ENCODE data around the gene OTOGL. TPM values are rescaled to one million over a fixed set of nuclear protein-coding genes. Genes with fewer than 3 reads are reported as not detected.

Gene OTOGL
- total RNA-seq, 1 experiment from 2014 or later = not detected

- Mint-ChIP-seq H3K27me3 (ENCODE audit: insufficient read depth, unreplicated experiment) (no peaks in the 10 kb centered on the region), H3K27ac (ENCODE audit: low read depth, unreplicated experiment) (no peak overlapping the region), H3K4me3 (ENCODE audit: unreplicated experiment) (no peak overlapping the region), H3K9me3 (ENCODE audit: unreplicated experiment) (peaks cover 10% of the 10 kb centered on the region), H3K4me1 (ENCODE audit: insufficient read depth, unreplicated experiment) (no peaks in the 10 kb centered on the region), H3K36me3 (ENCODE audit: insufficient read depth, unreplicated experiment) (no peaks in the 10 kb centered on the region)
- DNase-seq (ENCODE audit: unreplicated experiment) = no peak
- no peak for TF ChIP-seq CTCF (IDR thresholded peaks at IDR 0.05; ENCODE audit: unreplicated experiment)
- intact Hi-C loops (cut with micrococcal nuclease) = no loop called here
- BruUV-seq (replicated peaks) = no TSS peak
- POLR2A ChIA-PET = no interaction called here
- CTCF ChIA-PET = no interaction called here
Measured at GRCh38 chr12:80086025-80086424, 13.3 kb upstream of the OTOGL start.

- CTCF ChIA-PET = no interaction called here
- no peak for DNase-seq (ENCODE audit: unreplicated experiment)
- intact Hi-C loops (cut with micrococcal nuclease) = no loop called here
- Mint-ChIP-seq H3K4me1 (ENCODE audit: insufficient read depth, unreplicated experiment) (no peaks in the 10 kb centered on the region), H3K36me3 (ENCODE audit: insufficient read depth, unreplicated experiment) (no peaks in the 10 kb centered on the region), H3K27ac (ENCODE audit: low read depth, unreplicated experiment) (no peak overlapping the region), H3K4me3 (ENCODE audit: unreplicated experiment) (no peak overlapping the region), H3K27me3 (ENCODE audit: insufficient read depth, unreplicated experiment) (no peaks in the 10 kb centered on the region), H3K9me3 (ENCODE audit: unreplicated experiment) (peaks cover 5% of the 10 kb centered on the region)
- POLR2A ChIA-PET = no interaction called here
- BruUV-seq (replicated peaks) = no TSS peak
- TF ChIP-seq CTCF (IDR thresholded peaks at IDR 0.05; ENCODE audit: unreplicated experiment) = no peak
Measured at GRCh38 chr12:80087486-80088213, 11.7 kb upstream of the OTOGL start.

GRCh38 chr12:80100591-80100990 lies 1.3 kb downstream of the OTOGL start:
- Mint-ChIP-seq H3K4me3 (ENCODE audit: unreplicated experiment) (no peak overlapping the region), H3K27ac (ENCODE audit: low read depth, unreplicated experiment) (no peak overlapping the region), H3K9me3 (ENCODE audit: unreplicated experiment) (no peaks in the 10 kb centered on the region), H3K36me3 (ENCODE audit: insufficient read depth, unreplicated experiment) (no peaks in the 10 kb centered on the region), H3K27me3 (ENCODE audit: insufficient read depth, unreplicated experiment) (no peaks in the 10 kb centered on the region), H3K4me1 (ENCODE audit: insufficient read depth, unreplicated experiment) (no peaks in the 10 kb centered on the region)
- DNase-seq (ENCODE audit: unreplicated experiment) = no peak
- intact Hi-C loops (cut with micrococcal nuclease) = no loop called here
- no peak for TF ChIP-seq CTCF (IDR thresholded peaks at IDR 0.05; ENCODE audit: unreplicated experiment)
- BruUV-seq (replicated peaks) = no TSS peak
- POLR2A ChIA-PET = interaction anchor here (0.7 kb wide), 1 partner anchor 104 kb away, joined by 3 read pairs; no protein-coding TSS in a partner anchor
- CTCF ChIA-PET = interaction anchor here (0.7 kb wide), 1 partner anchor 87 kb away, joined by 3 read pairs; no protein-coding TSS in a partner anchor

- intact Hi-C loops (cut with micrococcal nuclease) = no loop called here
- Mint-ChIP-seq H3K27me3 (ENCODE audit: insufficient read depth, unreplicated experiment) (no peaks in the 10 kb centered on the region), H3K36me3 (ENCODE audit: insufficient read depth, unreplicated experiment) (no peaks in the 10 kb centered on the region), H3K4me1 (ENCODE audit: insufficient read depth, unreplicated experiment) (no peaks in the 10 kb centered on the region), H3K9me3 (ENCODE audit: unreplicated experiment) (no peaks in the 10 kb centered on the region), H3K4me3 (ENCODE audit: unreplicated experiment) (no peak overlapping the region), H3K27ac (ENCODE audit: low read depth, unreplicated experiment) (no peak overlapping the region)
- BruUV-seq (replicated peaks) = no TSS peak
- POLR2A ChIA-PET = interaction anchor here (0.7 kb wide), 1 partner anchor 104 kb away, joined by 3 read pairs; no protein-coding TSS in a partner anchor
- no peak for TF ChIP-seq CTCF (IDR thresholded peaks at IDR 0.05; ENCODE audit: unreplicated experiment)
- CTCF ChIA-PET = no interaction called here
- DNase-seq (ENCODE audit: unreplicated experiment) = peak; percentile 45
Measured at GRCh38 chr12:80101126-80101525, 1.8 kb downstream of the OTOGL start.
